ENCODE results near the gene SELENOS. TPM values are rescaled to one million over a fixed set of nuclear protein-coding genes. Genes with fewer than 3 reads are reported as not detected.

Gene SELENOS
- total and polyA plus RNA-seq, 9 of the 15 experiments (the other 6 are each of a cell fraction or from before 2014, with no cell fraction given) = 24.9 to 57.4 (median 47.9) TPM

GRCh38 chr15:101237251-101237650, 40.0 kb downstream of the SELENOS start:
- Histone ChIP-seq H3K9ac (ENCODE audit: insufficient read depth in 1 of 2, low read depth in 2 of 2, low read length in 2 of 2) (no peak overlapping the region), H3K27me3 (ENCODE audit: control insufficient read depth in 2 of 2, insufficient read depth in 2 of 2, low read length in 2 of 2) (no peaks in the 10 kb centered on the region), H3K4me2 (ENCODE audit: insufficient read depth, low read length) (no peak overlapping the region), H3K4me1 (replicated peaks in 1 of 2; ENCODE audit: control insufficient read depth in 2 of 2, insufficient read depth in 2 of 2, low read length in 2 of 2) (no peaks in the 10 kb centered on the region; a peak in 1 of 5 replicates), H3K9me1 (ENCODE audit: control insufficient read depth, insufficient read depth, low read length) (no peaks in the 10 kb centered on the region), H4K20me1 (replicated peaks; ENCODE audit: control insufficient read depth, insufficient read depth, low read length) (no peaks in the 10 kb centered on the region; the same call in 1 of the 2 replicates), H2AFZ (ENCODE audit: low read depth, low read length) (no peak overlapping the region), H3K36me3 (ENCODE audit: control insufficient read depth, insufficient read depth, low read length) (peaks cover 15% of the 10 kb centered on the region; the same call in 1 of the 3 replicates), H3K4me3 (no peak overlapping the region), H3K79me2 (ENCODE audit: control insufficient read depth, insufficient read depth, low read length) (peaks cover 52% of the 10 kb centered on the region), H3K27ac (ENCODE audit: extremely low read depth, low read depth, low read length) (no peak overlapping the region), H3K9me3 (replicated peaks; ENCODE audit: control insufficient read depth, insufficient read depth, low read depth, low read length) (no peaks in the 10 kb centered on the region)
- ChIA-PET POLR2A (no interaction called here), CTCF (ENCODE audit: low intra/inter-chr PET ratio) (no interaction called here)
- no peak for ATAC-seq
- in situ Hi-C loops (cut with MboI) = no loop called here
- 95% methylated on average over 12 of the region's 12 CpGs for WGBS (ENCODE audit: insufficient coverage, low coverage, missing lambda C conversion rate)
- no TSS peak for BruUV-seq (replicated peaks)
- DNase-seq (ENCODE audit: extremely low read depth in 1 of 4, low spot score in 3 of 4) = no peak
- FAIRE-seq = no peak
- intact Hi-C loops (cut with micrococcal nuclease) = no loop called here
- no peak for TF ChIP-seq CTCF (IDR thresholded peaks at IDR 0.05 in 2 of 3, conservative IDR thresholded peaks at IDR 0.05 in 1 of 3; ENCODE audit: insufficient read depth in 2 of 3, low read depth in 1 of 3, low read length in 3 of 3)
- no peak for TF ChIP-seq ZMIZ1 (IDR thresholded peaks at IDR 0.05; ENCODE audit: low read depth in 2 of 2, low read length in 2 of 2)
- no peak for TF ChIP-seq ZNF384 (IDR thresholded peaks at IDR 0.05; ENCODE audit: low read depth, low read length)
- no peak for TF ChIP-seq SAP30 (IDR thresholded peaks at IDR 0.05; ENCODE audit: borderline replicate concordance, insufficient read depth, low read depth, low read length, poor library complexity, severe bottlenecking)
- TF ChIP-seq MED1 (CRISPR knock-in tag; IDR thresholded peaks at IDR 0.05; ENCODE audit: borderline replicate concordance) = no peak
- no peak for TF ChIP-seq NFYB (IDR thresholded peaks at IDR 0.05; ENCODE audit: extremely low read depth, insufficient read length)
- no peak for TF ChIP-seq ZNF518B (CRISPR knock-in tag; IDR thresholded peaks at IDR 0.05)
- no peak for TF ChIP-seq GABPA (tag; conservative IDR thresholded peaks at IDR 0.05; ENCODE audit: low read depth)
- no peak for TF ChIP-seq HSF4 (CRISPR knock-in tag; IDR thresholded peaks at IDR 0.05; ENCODE audit: borderline replicate concordance)
- no peak for TF ChIP-seq ZNF3 (CRISPR knock-in tag; IDR thresholded peaks at IDR 0.05)
- TF ChIP-seq SP1 (CRISPR knock-in tag; IDR thresholded peaks at IDR 0.05) = no peak

Data from K562 (cell line).